Measurements from ENCODE around the gene OXSR1. TPM values are rescaled to one million over a fixed set of nuclear protein-coding genes. Genes with fewer than 3 reads are reported as not detected.

OXSR1 gene
- total RNA-seq, 4 donors from 2014 or later, result 28.8 to 48.2 (median 37.6) TPM

GRCh38 chr3:38163841-38164642, 1.3 kb upstream of the OXSR1 start:
- Histone ChIP-seq H3K4me3 (peak overlapping the region; percentile 73 to 100 (median 86)), H3K27me3 (no peaks in the 10 kb centered on the region), H3K9me3 (no peaks in the 10 kb centered on the region), H3K27ac (peak overlapping the region; percentile 93 to 99 (median 98)), H3K36me3 (no peaks in the 10 kb centered on the region), H3K4me1 (peaks cover 9 to 38% (median 20%) of the 10 kb centered on the region in 3 donors)
- no peak for DNase-seq
- 64 to 67% methylated on average over 24 of the region's 24 CpGs for WGBS, 2 donors
- intact Hi-C loops (cut with DNase I), result no loop called here
- TF ChIP-seq POLR2A (IDR thresholded peaks at IDR 0.05) (no peak), CTCF (IDR thresholded peaks at IDR 0.05) (no peak)

GRCh38 chr3:38164643-38164951, 740 bp upstream of the OXSR1 start:
- intact Hi-C loops (cut with DNase I), result no loop called here
- Histone ChIP-seq H3K27ac (peak overlapping the region; percentile 93 to 99 (median 98)), H3K4me1 (peaks cover 9 to 38% (median 20%) of the 10 kb centered on the region in 3 donors), H3K27me3 (no peaks in the 10 kb centered on the region), H3K4me3 (peak overlapping the region; percentile 73 to 100 (median 86)), H3K36me3 (no peaks in the 10 kb centered on the region), H3K9me3 (no peaks in the 10 kb centered on the region)
- TF ChIP-seq POLR2A (IDR thresholded peaks at IDR 0.05) (peak in 1 of 4 donors; percentile 46), CTCF (IDR thresholded peaks at IDR 0.05) (no peak)
- 0 to 1% methylated on average over 15 to 17 of the region's 17 CpGs for WGBS, 2 donors
- no peak for DNase-seq

GRCh38 chr3:38165722-38166387, 518 bp downstream of the OXSR1 start:
- no peak for TF ChIP-seq CTCF (IDR thresholded peaks at IDR 0.05)
- TF ChIP-seq POLR2A (IDR thresholded peaks at IDR 0.05), result no peak
- no peaks in the 10 kb centered on the region for H3K27me3 ChIP-seq
- no peaks in the 10 kb centered on the region for H3K9me3 ChIP-seq
- intact Hi-C loops (cut with DNase I), result no loop called here
- no peaks in the 10 kb centered on the region for H3K36me3 ChIP-seq
- peaks cover 9 to 41% (median 20%) of the 10 kb centered on the region in 3 donors for H3K4me1 ChIP-seq
- DNase-seq, result no peak
- H3K27ac ChIP-seq, result peak overlapping the region; percentile 93 to 99 (median 98)
- H3K4me3 ChIP-seq, result peak overlapping the region; percentile 73 to 100 (median 86)
- whole genome bisulfite sequencing, 2 donors, result 0% methylated on average over 7 to 11 of the region's 62 CpGs

- Histone ChIP-seq H3K9me3 (no peaks in the 10 kb centered on the region), H3K27me3 (no peaks in the 10 kb centered on the region), H3K4me3 (no peak overlapping the region), H3K4me1 (peaks cover 9 to 57% (median 20%) of the 10 kb centered on the region in 3 donors), H3K27ac (peak overlapping the region in 1 of 4 donors; percentile 34), H3K36me3 (no peaks in the 10 kb centered on the region)
- intact Hi-C loops (cut with DNase I), result no loop called here
- TF ChIP-seq CTCF (IDR thresholded peaks at IDR 0.05) (no peak), POLR2A (IDR thresholded peaks at IDR 0.05) (no peak)
- DNase-seq, result no peak
- WGBS, 2 donors, result 79 to 87% methylated on average over 4 of the region's 4 CpGs
These were observed 2.3 kb downstream of the OXSR1 start for GRCh38 chr3:38167591-38167990.

Measured in esophagus squamous epithelium (tissue), 5 donors.